Nephron progenitor cell (in vitro differentiated cells): ENCODE results near the gene KCNMA1.

ENCODE experiments used
- DNase-seq: peaks from one replicate; pipeline ENCODE4 v3.0.0; 2021
- H3K27ac Mint-ChIP-seq: 2 replicates; pipeline ENCODE4 v1.8.0; 2021; ENCODE audit warnings: mild to moderate bottlenecking, moderate library complexity, mixed read lengths
- H3K27me3 Mint-ChIP-seq: 2 replicates; pipeline ENCODE4 v1.8.0; 2021; ENCODE audit warnings: mild to moderate bottlenecking, low read depth, mixed read lengths; ENCODE audit not compliant: poor library complexity
- H3K36me3 Mint-ChIP-seq: 2 replicates; pipeline ENCODE4 v1.8.0; 2021; ENCODE audit warnings: low read depth, mixed read lengths
- H3K4me1 Mint-ChIP-seq: 2 replicates; pipeline ENCODE4 v1.8.0; 2021; ENCODE audit warnings: mixed read lengths
- H3K4me3 Mint-ChIP-seq: 2 replicates; pipeline ENCODE4 v1.8.0; 2021; ENCODE audit warnings: mild to moderate bottlenecking, moderate library complexity, mixed read lengths
- H3K9me3 Mint-ChIP-seq: 2 replicates; pipeline ENCODE4 v1.8.0; 2021; ENCODE audit warnings: mild to moderate bottlenecking, moderate library complexity, mixed read lengths
- TF ChIP-seq, protein P1 (sequence below): fragments of 200-600 bp; sonication (generic); IDR thresholded peaks from 2 replicates; pipeline ENCODE4 v1.5.0; 2021; ENCODE audit warnings: antibody characterized with exemption

KCNMA1 gene

DNA sequence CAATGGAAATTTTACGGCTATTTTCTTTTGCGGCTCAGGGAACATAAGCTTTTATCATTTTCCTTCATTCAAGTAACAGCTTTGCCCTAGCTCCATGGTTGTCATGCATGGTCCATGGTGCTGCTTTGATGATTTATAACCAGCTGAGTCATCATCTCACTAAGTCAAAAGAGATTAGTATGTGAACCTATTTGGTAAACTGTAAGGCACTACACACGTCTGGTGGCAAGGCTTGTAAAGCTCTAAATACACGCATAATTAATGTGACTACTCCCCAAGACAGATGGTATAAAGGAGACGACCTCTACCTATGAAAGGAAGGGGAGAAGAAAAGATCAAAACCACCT is 340.2 kb downstream of the KCNMA1 start:
- no peaks in the 10 kb centered on the region for H3K9me3 Mint-ChIP-seq
- no peak overlapping the region for H3K4me3 Mint-ChIP-seq
- no peak overlapping the region for H3K27ac Mint-ChIP-seq
- peaks cover 9% of the 10 kb centered on the region for H3K27me3 Mint-ChIP-seq
- no peak for DNase-seq
- no peaks in the 10 kb centered on the region for H3K36me3 Mint-ChIP-seq
- TF ChIP-seq, protein P1, sequence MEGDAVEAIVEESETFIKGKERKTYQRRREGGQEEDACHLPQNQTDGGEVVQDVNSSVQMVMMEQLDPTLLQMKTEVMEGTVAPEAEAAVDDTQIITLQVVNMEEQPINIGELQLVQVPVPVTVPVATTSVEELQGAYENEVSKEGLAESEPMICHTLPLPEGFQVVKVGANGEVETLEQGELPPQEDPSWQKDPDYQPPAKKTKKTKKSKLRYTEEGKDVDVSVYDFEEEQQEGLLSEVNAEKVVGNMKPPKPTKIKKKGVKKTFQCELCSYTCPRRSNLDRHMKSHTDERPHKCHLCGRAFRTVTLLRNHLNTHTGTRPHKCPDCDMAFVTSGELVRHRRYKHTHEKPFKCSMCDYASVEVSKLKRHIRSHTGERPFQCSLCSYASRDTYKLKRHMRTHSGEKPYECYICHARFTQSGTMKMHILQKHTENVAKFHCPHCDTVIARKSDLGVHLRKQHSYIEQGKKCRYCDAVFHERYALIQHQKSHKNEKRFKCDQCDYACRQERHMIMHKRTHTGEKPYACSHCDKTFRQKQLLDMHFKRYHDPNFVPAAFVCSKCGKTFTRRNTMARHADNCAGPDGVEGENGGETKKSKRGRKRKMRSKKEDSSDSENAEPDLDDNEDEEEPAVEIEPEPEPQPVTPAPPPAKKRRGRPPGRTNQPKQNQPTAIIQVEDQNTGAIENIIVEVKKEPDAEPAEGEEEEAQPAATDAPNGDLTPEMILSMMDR, result no peak
- peaks cover 13% of the 10 kb centered on the region for H3K4me1 Mint-ChIP-seq

DNA sequence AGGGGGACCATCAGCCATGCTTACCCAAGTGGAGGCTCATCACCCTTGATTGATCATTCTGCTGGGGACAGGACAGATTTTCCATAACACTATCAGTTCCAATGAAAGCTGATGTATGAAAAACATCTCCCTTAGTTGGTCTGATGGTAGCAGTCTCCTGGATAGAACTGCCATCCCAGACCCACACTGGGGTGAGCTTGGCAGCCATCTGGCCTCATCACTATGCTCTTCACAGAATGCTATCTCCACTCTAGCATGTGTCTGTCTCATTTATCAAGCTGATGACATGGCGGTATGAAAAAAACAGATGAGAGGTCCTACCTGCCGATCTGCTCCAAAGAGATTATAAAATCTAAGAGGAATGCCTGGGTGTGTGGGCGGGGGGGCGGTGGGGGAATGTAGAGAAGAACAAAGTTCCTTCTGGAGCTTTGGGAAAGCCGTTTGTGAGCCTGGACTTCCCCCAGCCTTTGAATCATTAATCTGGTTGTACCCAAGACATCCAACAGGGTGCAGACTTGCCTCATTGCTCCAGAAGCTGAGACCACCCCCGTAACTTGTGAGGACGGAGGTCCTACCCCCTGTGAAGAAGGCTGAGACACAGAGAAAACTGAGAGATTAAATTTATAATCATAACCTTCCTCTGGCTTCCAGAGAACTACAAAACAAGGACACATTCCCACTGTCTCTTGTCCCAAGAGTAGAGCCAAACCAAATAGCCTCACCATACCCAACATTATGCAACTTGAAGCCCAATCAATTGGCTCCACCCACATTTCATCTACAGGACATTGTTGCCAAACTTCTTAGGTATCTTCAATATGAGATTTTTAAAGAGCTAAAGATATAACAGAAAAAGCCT is 340.8 kb downstream of the KCNMA1 start:
- H3K9me3 Mint-ChIP-seq, result no peaks in the 10 kb centered on the region
- no peak for DNase-seq
- peaks cover 19% of the 10 kb centered on the region for H3K4me1 Mint-ChIP-seq
- TF ChIP-seq, protein P1, result no peak
- H3K27me3 Mint-ChIP-seq, result peaks cover 9% of the 10 kb centered on the region
- H3K27ac Mint-ChIP-seq, result no peak overlapping the region
- H3K36me3 Mint-ChIP-seq, result no peaks in the 10 kb centered on the region
- H3K4me3 Mint-ChIP-seq, result no peak overlapping the region

DNA sequence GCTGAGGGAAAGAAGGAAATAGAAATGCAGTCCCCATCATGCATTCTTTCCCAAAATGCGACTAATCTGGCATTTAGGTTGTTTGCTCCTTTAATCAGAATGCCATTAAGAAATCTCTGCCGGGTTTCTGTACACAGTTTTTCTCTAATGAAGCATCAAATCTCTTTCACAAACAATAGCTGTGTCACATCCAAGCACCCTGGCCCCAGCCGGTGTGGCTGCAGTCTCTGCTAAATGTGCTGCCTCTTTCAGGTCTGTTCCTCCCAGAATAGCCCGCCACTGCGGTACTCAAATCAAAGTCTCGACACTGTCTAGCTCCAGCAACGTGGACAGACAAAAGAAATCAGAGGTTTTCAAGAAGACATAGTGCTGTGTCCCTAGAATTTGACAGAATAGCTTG is 343.8 kb downstream of the KCNMA1 start:
- peaks cover 48% of the 10 kb centered on the region for H3K4me1 Mint-ChIP-seq
- no peak overlapping the region for H3K27ac Mint-ChIP-seq
- peaks cover 10% of the 10 kb centered on the region for H3K27me3 Mint-ChIP-seq
- H3K9me3 Mint-ChIP-seq, result no peaks in the 10 kb centered on the region
- DNase-seq, result no peak
- no peak overlapping the region for H3K4me3 Mint-ChIP-seq
- TF ChIP-seq, protein P1, result no peak
- H3K36me3 Mint-ChIP-seq, result no peaks in the 10 kb centered on the region

DNA sequence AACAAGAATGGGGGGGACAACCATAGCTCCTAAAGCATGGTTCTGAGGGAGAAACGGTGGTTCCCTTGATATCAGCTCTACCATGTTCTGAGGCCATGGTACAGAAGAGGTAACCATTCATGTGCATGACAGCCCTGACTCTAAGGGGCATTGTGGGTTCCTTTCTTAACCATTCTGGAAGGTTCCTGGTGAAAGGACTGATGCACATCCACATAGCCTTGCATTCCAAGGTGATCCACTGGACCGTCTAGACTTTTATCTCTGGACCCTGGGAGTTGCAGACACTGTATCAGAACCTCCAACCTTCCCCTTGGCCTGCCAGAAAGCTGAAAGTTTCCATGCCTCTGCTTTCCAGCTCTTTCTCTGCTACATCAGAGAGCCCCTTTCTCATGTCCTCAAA is 344.3 kb downstream of the KCNMA1 start:
- H3K4me3 Mint-ChIP-seq, result no peak overlapping the region
- TF ChIP-seq, protein P1, result no peak
- no peaks in the 10 kb centered on the region for H3K36me3 Mint-ChIP-seq
- no peaks in the 10 kb centered on the region for H3K9me3 Mint-ChIP-seq
- peaks cover 10% of the 10 kb centered on the region for H3K27me3 Mint-ChIP-seq
- H3K27ac Mint-ChIP-seq, result no peak overlapping the region
- H3K4me1 Mint-ChIP-seq, result peaks cover 48% of the 10 kb centered on the region
- no peak for DNase-seq

- Mint-ChIP-seq H3K4me3 (no peak overlapping the region), H3K9me3 (no peaks in the 10 kb centered on the region), H3K27ac (no peak overlapping the region), H3K27me3 (peaks cover 8% of the 10 kb centered on the region), H3K4me1 (peaks cover 61% of the 10 kb centered on the region), H3K36me3 (no peaks in the 10 kb centered on the region)
- no peak for DNase-seq
- TF ChIP-seq, protein P1, result no peak
Measured at GRCh38 chr10:77291596-77292505, 345.8 kb downstream of the KCNMA1 start.
